AG10803 (cell line): ENCODE results near the gene INPP5J.
"Not testable (repeated sequence)": the region's sequence is repeated elsewhere in the genome, so short reads cannot be mapped to it uniquely, and the experiment has no call there.

Experiments
- DNase-seq: peaks from one replicate; pipeline ENCODE4 v3.0.0; 2010; ENCODE audit warnings: low read depth
- H3K4me3 ChIP-seq: 2 replicates; pipeline ENCODE4 v1.5.1; 2011; ENCODE audit warnings: mild to moderate bottlenecking, low read length, control low read depth
- CTCF ChIP-seq: conservative IDR thresholded peaks from 2 replicates; pipeline ENCODE4 v1.5.1; 2011; ENCODE audit warnings: mild to moderate bottlenecking, low read length, control low read depth, inconsistent platforms

INPP5J gene

GRCh38 chr22:31122532-31123291 lies at the start of gene INPP5J:
Gene INPP5J, plus strand, starts transcription at chr22:31122966. Its CDS starts 49 bp downstream, at chr22:31123015.
- DNase-seq: no peak
- no peak for TF ChIP-seq CTCF
- H3K4me3 ChIP-seq: peak within 1 kb of the TSS; percentile 40

GRCh38 chr22:31073125-31073524 lies 49.6 kb upstream of the INPP5J start:
- H3K4me3 ChIP-seq: not testable (repeated sequence)

GRCh38 chr22:31073545-31074145 lies 49.1 kb upstream of the INPP5J start:
- H3K4me3 ChIP-seq, DNase-seq: not testable (repeated sequence)

More at GRCh38 chr22:31073125-31073524, 49.6 kb upstream of the INPP5J start:
- not testable (repeated sequence) for DNase-seq

- DNase-seq: peak; percentile 95
- H3K4me3 ChIP-seq: no peak overlapping the region
- TF ChIP-seq CTCF: no peak
These were observed 46.8 kb upstream of the INPP5J start for GRCh38 chr22:31075961-31076360.

- no peak for TF ChIP-seq CTCF
- H3K4me3 ChIP-seq: no peak overlapping the region
- DNase-seq: no peak
These were observed 45.1 kb upstream of the INPP5J start for GRCh38 chr22:31077681-31078080.

- not testable (repeated sequence) for H3K4me3 ChIP-seq
- DNase-seq: peak; percentile 56
These were observed 44.4 kb upstream of the INPP5J start for GRCh38 chr22:31078389-31078788.

GRCh38 chr22:31079095-31079642 lies 43.6 kb upstream of the INPP5J start:
- DNase-seq: no peak
- TF ChIP-seq CTCF: no peak

GRCh38 chr22:31080164-31080847 lies 42.5 kb upstream of the INPP5J start:
- peak overlapping the region; percentile 91 for H3K4me3 ChIP-seq
- no peak for TF ChIP-seq CTCF
- DNase-seq: no peak

More at GRCh38 chr22:31079095-31079642, 43.6 kb upstream of the INPP5J start:
- H3K4me3 ChIP-seq: no peak overlapping the region
